ENCODE results near the gene HORMAD2.

GRCh38 chr22:30188911-30189310 is 108.6 kb downstream of the HORMAD2 start:
- TF ChIP-seq SMC3 (IDR thresholded peaks at IDR 0.05; ENCODE audit: low read depth, low read length) (no peak), CTCF (IDR thresholded peaks at IDR 0.05) (no peak), RFX5 (IDR thresholded peaks at IDR 0.05; ENCODE audit: low read length) (no peak), EP300 (IDR thresholded peaks at IDR 0.05; ENCODE audit: borderline replicate concordance in 1 of 2, low read depth in 1 of 2, low read length in 1 of 2) (no peak)
